ENCODE data around the gene ZNF273. TPM values are rescaled to one million over a fixed set of nuclear protein-coding genes. Genes with fewer than 3 reads are reported as not detected.
"Not testable (repeated sequence)": the region's sequence is repeated elsewhere in the genome, so short reads cannot be mapped to it uniquely, and the experiment has no call there.

Gene ZNF273
- polyA plus RNA-seq, 1 donor from 2014 or later, result 21.7 TPM

GRCh38 chr7:64947252-64948000, 44.4 kb downstream of the ZNF273 start:
- H3K27me3 ChIP-seq (ENCODE audit: insufficient read depth, low read depth, low read length), result peaks cover 13% of the 10 kb centered on the region
- H3K9me3 ChIP-seq (ENCODE audit: low read length), result no peaks in the 10 kb centered on the region
- no peaks in the 10 kb centered on the region for H3K79me2 ChIP-seq (replicated peaks; ENCODE audit: insufficient read depth, low read length)
- H3K9me2 ChIP-seq (ENCODE audit: insufficient read depth, low read length), result no peaks in the 10 kb centered on the region
- H3K9ac ChIP-seq (ENCODE audit: low read length), result no peak overlapping the region
- TF ChIP-seq TAF1 (IDR thresholded peaks at IDR 0.05; ENCODE audit: low read depth), result no peak
- TF ChIP-seq REST (IDR thresholded peaks at IDR 0.05; ENCODE audit: borderline replicate concordance), result no peak
- no peak for TF ChIP-seq RAD21 (conservative IDR thresholded peaks at IDR 0.05)
- no peak for TF ChIP-seq CTCF (IDR thresholded peaks at IDR 0.05; ENCODE audit: poor library complexity, severe bottlenecking)
- TF ChIP-seq EP300 (conservative IDR thresholded peaks at IDR 0.05; ENCODE audit: poor library complexity, severe bottlenecking), result no peak
- TF ChIP-seq MXI1 (conservative IDR thresholded peaks at IDR 0.05; ENCODE audit: poor library complexity, severe bottlenecking), result no peak
- TF ChIP-seq EZH2 (IDR thresholded peaks at IDR 0.05; ENCODE audit: borderline replicate concordance, insufficient read depth, low read length, poor library complexity, severe bottlenecking), result no peak
- no peak for TF ChIP-seq POLR2AphosphoS5 (IDR thresholded peaks at IDR 0.05)
- no peak for TF ChIP-seq SMC3 (conservative IDR thresholded peaks at IDR 0.05; ENCODE audit: poor library complexity)
- no peaks in the 10 kb centered on the region for H4K20me1 ChIP-seq (ENCODE audit: insufficient read depth)
- H3K27ac ChIP-seq (ENCODE audit: low read length), result no peak overlapping the region
- no peak overlapping the region for H2AFZ ChIP-seq (ENCODE audit: low read depth, low read length)
- no peak overlapping the region for H3K4me2 ChIP-seq (ENCODE audit: low read length)
- H3K4me3 ChIP-seq (ENCODE audit: low read length), result peak overlapping the region; percentile 56
- no peaks in the 10 kb centered on the region for H3K36me3 ChIP-seq (ENCODE audit: insufficient read depth, low read length)
- no peaks in the 10 kb centered on the region for H3F3A ChIP-seq (ENCODE audit: insufficient read depth, low read length, poor library complexity, severe bottlenecking)

- H3K9me2 ChIP-seq (ENCODE audit: insufficient read depth, low read length); H3K9me3 ChIP-seq (ENCODE audit: low read length); H3K9ac ChIP-seq (ENCODE audit: low read length); H3K4me2 ChIP-seq (ENCODE audit: low read length); H3K36me3 ChIP-seq (ENCODE audit: insufficient read depth, low read length); H3K27ac ChIP-seq (ENCODE audit: low read length); H3K79me2 ChIP-seq (replicated peaks; ENCODE audit: insufficient read depth, low read length); H4K20me1 ChIP-seq (ENCODE audit: insufficient read depth); H3F3A ChIP-seq (ENCODE audit: insufficient read depth, low read length, poor library complexity, severe bottlenecking); H2AFZ ChIP-seq (ENCODE audit: low read depth, low read length); H3K4me3 ChIP-seq (ENCODE audit: low read length): not testable (repeated sequence)
- H3K27me3 ChIP-seq (ENCODE audit: insufficient read depth, low read depth, low read length), result peaks cover 13% of the 10 kb centered on the region
Observed at GRCh38 chr7:64948774-64949173, 45.7 kb downstream of the ZNF273 start.

GRCh38 chr7:64950673-64951072, 47.6 kb downstream of the ZNF273 start:
- H4K20me1 ChIP-seq (ENCODE audit: insufficient read depth); H3K4me3 ChIP-seq (ENCODE audit: low read length); H3F3A ChIP-seq (ENCODE audit: insufficient read depth, low read length, poor library complexity, severe bottlenecking); H3K4me2 ChIP-seq (ENCODE audit: low read length); H2AFZ ChIP-seq (ENCODE audit: low read depth, low read length); H3K9ac ChIP-seq (ENCODE audit: low read length); H3K79me2 ChIP-seq (replicated peaks; ENCODE audit: insufficient read depth, low read length); H3K27ac ChIP-seq (ENCODE audit: low read length); H3K9me3 ChIP-seq (ENCODE audit: low read length); H3K9me2 ChIP-seq (ENCODE audit: insufficient read depth, low read length); H3K36me3 ChIP-seq (ENCODE audit: insufficient read depth, low read length): not testable (repeated sequence)
- H3K27me3 ChIP-seq (ENCODE audit: insufficient read depth, low read depth, low read length), result peaks cover 13% of the 10 kb centered on the region
